Astrocyte (in vitro differentiated cells and primary cell): ENCODE measurements around the gene ETV7. TPM values are rescaled to one million over a fixed set of nuclear protein-coding genes. Genes with fewer than 3 reads are reported as not detected.

Experiments
- DNase-seq: peaks from one replicate; pipeline ENCODE4 v3.0.0-alpha.2; 2010; ENCODE audit warnings: low read depth
- FAIRE-seq: peaks from 2 replicates; lab custom pipeline; 2011; peaks lifted over from hg19 to GRCh38; lab: Jason Lieb, UNC
- H2AFZ ChIP-seq: 2 replicates; pipeline ENCODE4 v1.6.0; 2012; ENCODE audit warnings: low read depth, low read length, inconsistent platforms
- H3K27ac ChIP-seq: 2 replicates; pipeline ENCODE4 v1.5.1; 2011; ENCODE audit warnings: low read depth, low read length, inconsistent platforms
- H3K27me3 ChIP-seq: 2 replicates; pipeline ENCODE4 v1.6.0; 2011; ENCODE audit warnings: low read length, inconsistent platforms; ENCODE audit not compliant: insufficient read depth
- H3K36me3 ChIP-seq: 2 replicates; pipeline ENCODE4 v1.5.1; 2011; ENCODE audit warnings: low read length, inconsistent platforms; ENCODE audit not compliant: insufficient read depth
- H3K4me1 ChIP-seq: 2 replicates; pipeline ENCODE4 v1.5.1; 2011; ENCODE audit warnings: low read length, inconsistent platforms; ENCODE audit not compliant: insufficient read depth
- H3K4me2 ChIP-seq: 2 replicates; pipeline ENCODE4 v1.6.0; 2012; ENCODE audit warnings: low read length, inconsistent platforms
- H3K4me3 ChIP-seq: 2 replicates; pipeline ENCODE4 v1.5.1; 2011; ENCODE audit warnings: low read depth, mild to moderate bottlenecking, low read length, inconsistent platforms; ENCODE audit not compliant: insufficient read depth
- H3K79me2 ChIP-seq: 2 replicates; pipeline ENCODE4 v1.6.0; 2012; ENCODE audit warnings: mild to moderate bottlenecking, low read length, inconsistent platforms; ENCODE audit not compliant: insufficient read depth
- H3K9ac ChIP-seq: 2 replicates; pipeline ENCODE4 v1.6.0; 2012; ENCODE audit warnings: mild to moderate bottlenecking, low read length, inconsistent platforms
- H3K9me3 ChIP-seq: 2 replicates; pipeline ENCODE4 v1.5.1; 2012; ENCODE audit warnings: low read depth, mild to moderate bottlenecking, low read length, inconsistent platforms; ENCODE audit not compliant: insufficient read depth
- H4K20me1 ChIP-seq: 2 replicates; pipeline ENCODE4 v1.6.0; 2012; ENCODE audit warnings: low read length, inconsistent platforms; ENCODE audit not compliant: insufficient read depth
- H3K27ac Mint-ChIP-seq: one replicate; pipeline ENCODE4 v1.8.0; 2021; ENCODE audit warnings: mild to moderate bottlenecking, mixed read lengths; ENCODE audit not compliant: unreplicated experiment
- H3K27me3 Mint-ChIP-seq: one replicate; pipeline ENCODE4 v1.8.0; 2021; ENCODE audit warnings: low read depth, mixed read lengths; ENCODE audit not compliant: unreplicated experiment
- H3K36me3 Mint-ChIP-seq: one replicate; pipeline ENCODE4 v1.8.0; 2021; ENCODE audit warnings: low read depth, mixed read lengths; ENCODE audit not compliant: unreplicated experiment
- H3K4me1 Mint-ChIP-seq: one replicate; pipeline ENCODE4 v1.8.0; 2021; ENCODE audit warnings: low read depth, mixed read lengths; ENCODE audit not compliant: unreplicated experiment
- H3K4me3 Mint-ChIP-seq: one replicate; pipeline ENCODE4 v1.8.0; 2021; ENCODE audit warnings: mild to moderate bottlenecking, moderate library complexity, mixed read lengths; ENCODE audit not compliant: unreplicated experiment
- H3K9me3 Mint-ChIP-seq: one replicate; pipeline ENCODE4 v1.8.0; 2021; ENCODE audit warnings: mild to moderate bottlenecking, mixed read lengths; ENCODE audit not compliant: unreplicated experiment
- EZH2 ChIP-seq: IDR thresholded peaks from 2 replicates; pipeline ENCODE4 v1.6.1; 2012; ENCODE audit warnings: mild to moderate bottlenecking, low read length, inconsistent platforms; ENCODE audit not compliant: insufficient read depth
- total RNA-seq: library from RNA; stranded (reverse); gene quantifications from 2 replicates; pipeline ENCODE4 v1.2.1, GENCODE V29; 2021
- TF ChIP-seq, protein P1 (sequence below): IDR thresholded peaks from 2 replicates; pipeline ENCODE4 v1.5.1; 2011; ENCODE audit warnings: low read depth, mild to moderate bottlenecking, inconsistent platforms, low read length, moderate library complexity; ENCODE audit not compliant: insufficient read depth

Gene ETV7
- total RNA-seq, 1 donor from 2014 or later = 2.4 TPM

DNA sequence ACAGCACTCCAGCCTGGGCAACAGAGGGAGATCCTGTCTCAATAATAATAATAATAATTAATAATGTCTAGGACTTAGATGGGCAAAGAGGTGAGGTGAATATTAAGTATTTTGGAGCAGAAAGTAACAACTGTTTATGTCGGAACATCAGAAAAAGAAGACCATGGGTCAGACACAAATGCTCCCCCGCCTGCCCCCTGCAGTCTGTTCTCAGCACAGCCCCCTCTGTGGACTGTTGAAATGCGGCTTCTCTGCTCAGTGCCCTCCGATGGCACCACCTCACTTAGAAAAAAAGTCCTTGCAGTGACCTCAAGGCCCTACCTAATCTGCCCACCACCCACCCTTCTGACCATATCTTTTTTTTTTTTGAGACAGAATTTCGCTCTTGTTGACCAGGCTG, 5.2 kb upstream of the ETV7 start:
- no peak overlapping the region for H3K4me3 Mint-ChIP-seq
- H3K36me3 Mint-ChIP-seq = no peaks in the 10 kb centered on the region
- no peak overlapping the region for H3K27ac Mint-ChIP-seq
- Histone ChIP-seq H3K27me3 (peaks cover 16% of the 10 kb centered on the region), H3K4me2 (no peak overlapping the region), H3K9ac (no peak overlapping the region), H2AFZ (no peak overlapping the region), H3K4me3 (no peak overlapping the region), H3K27ac (no peak overlapping the region), H3K79me2 (no peaks in the 10 kb centered on the region), H3K4me1 (no peaks in the 10 kb centered on the region), H3K9me3 (no peaks in the 10 kb centered on the region), H4K20me1 (no peaks in the 10 kb centered on the region), H3K36me3 (no peaks in the 10 kb centered on the region)
- no peak for FAIRE-seq
- peaks cover 4% of the 10 kb centered on the region for H3K9me3 Mint-ChIP-seq
- DNase-seq = no peak
- TF ChIP-seq, protein P1, sequence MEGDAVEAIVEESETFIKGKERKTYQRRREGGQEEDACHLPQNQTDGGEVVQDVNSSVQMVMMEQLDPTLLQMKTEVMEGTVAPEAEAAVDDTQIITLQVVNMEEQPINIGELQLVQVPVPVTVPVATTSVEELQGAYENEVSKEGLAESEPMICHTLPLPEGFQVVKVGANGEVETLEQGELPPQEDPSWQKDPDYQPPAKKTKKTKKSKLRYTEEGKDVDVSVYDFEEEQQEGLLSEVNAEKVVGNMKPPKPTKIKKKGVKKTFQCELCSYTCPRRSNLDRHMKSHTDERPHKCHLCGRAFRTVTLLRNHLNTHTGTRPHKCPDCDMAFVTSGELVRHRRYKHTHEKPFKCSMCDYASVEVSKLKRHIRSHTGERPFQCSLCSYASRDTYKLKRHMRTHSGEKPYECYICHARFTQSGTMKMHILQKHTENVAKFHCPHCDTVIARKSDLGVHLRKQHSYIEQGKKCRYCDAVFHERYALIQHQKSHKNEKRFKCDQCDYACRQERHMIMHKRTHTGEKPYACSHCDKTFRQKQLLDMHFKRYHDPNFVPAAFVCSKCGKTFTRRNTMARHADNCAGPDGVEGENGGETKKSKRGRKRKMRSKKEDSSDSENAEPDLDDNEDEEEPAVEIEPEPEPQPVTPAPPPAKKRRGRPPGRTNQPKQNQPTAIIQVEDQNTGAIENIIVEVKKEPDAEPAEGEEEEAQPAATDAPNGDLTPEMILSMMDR = no peak
- no peak for TF ChIP-seq EZH2
- H3K27me3 Mint-ChIP-seq = peaks cover 22% of the 10 kb centered on the region
- H3K4me1 Mint-ChIP-seq = no peaks in the 10 kb centered on the region

DNA sequence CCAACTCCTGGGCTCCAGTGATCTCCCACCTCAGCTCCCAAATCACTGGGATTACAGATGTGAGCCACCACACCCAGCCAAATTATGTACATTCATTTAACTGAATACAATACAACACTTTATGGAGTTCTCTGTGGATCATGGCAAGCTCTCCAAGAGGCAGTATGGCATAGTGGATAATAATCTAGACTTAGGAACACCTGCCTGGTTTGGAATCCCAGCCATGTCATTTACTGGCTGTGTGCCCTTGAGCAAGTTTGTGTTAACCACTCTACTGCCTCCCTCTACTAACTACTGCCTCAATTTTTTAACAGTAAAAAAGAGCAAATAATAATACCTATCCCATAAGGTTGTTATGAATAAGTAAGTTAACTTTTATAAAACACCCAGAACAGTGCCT, 1.9 kb upstream of the ETV7 start:
- H3K27me3 Mint-ChIP-seq = peaks cover 44% of the 10 kb centered on the region
- H3K36me3 ChIP-seq = no peaks in the 10 kb centered on the region
- no peaks in the 10 kb centered on the region for H3K9me3 ChIP-seq
- peaks cover 12% of the 10 kb centered on the region for H3K4me1 ChIP-seq
- no peak overlapping the region for H3K27ac ChIP-seq
- peaks cover 28% of the 10 kb centered on the region for H3K27me3 ChIP-seq
- no peak overlapping the region for H3K27ac Mint-ChIP-seq
- no peaks in the 10 kb centered on the region for H3K79me2 ChIP-seq
- no peak overlapping the region for H2AFZ ChIP-seq
- H3K9ac ChIP-seq = no peak overlapping the region
- no peak overlapping the region for H3K4me3 Mint-ChIP-seq
- H3K9me3 Mint-ChIP-seq = peaks cover 4% of the 10 kb centered on the region
- FAIRE-seq (no peak), DNase-seq (no peak)
- H3K36me3 Mint-ChIP-seq = no peaks in the 10 kb centered on the region
- peaks cover 6% of the 10 kb centered on the region for H3K4me1 Mint-ChIP-seq
- no peaks in the 10 kb centered on the region for H4K20me1 ChIP-seq
- H3K4me2 ChIP-seq = no peak overlapping the region
- H3K4me3 ChIP-seq = no peak overlapping the region
- no peak for TF ChIP-seq EZH2
- TF ChIP-seq, protein P1 = no peak

DNA sequence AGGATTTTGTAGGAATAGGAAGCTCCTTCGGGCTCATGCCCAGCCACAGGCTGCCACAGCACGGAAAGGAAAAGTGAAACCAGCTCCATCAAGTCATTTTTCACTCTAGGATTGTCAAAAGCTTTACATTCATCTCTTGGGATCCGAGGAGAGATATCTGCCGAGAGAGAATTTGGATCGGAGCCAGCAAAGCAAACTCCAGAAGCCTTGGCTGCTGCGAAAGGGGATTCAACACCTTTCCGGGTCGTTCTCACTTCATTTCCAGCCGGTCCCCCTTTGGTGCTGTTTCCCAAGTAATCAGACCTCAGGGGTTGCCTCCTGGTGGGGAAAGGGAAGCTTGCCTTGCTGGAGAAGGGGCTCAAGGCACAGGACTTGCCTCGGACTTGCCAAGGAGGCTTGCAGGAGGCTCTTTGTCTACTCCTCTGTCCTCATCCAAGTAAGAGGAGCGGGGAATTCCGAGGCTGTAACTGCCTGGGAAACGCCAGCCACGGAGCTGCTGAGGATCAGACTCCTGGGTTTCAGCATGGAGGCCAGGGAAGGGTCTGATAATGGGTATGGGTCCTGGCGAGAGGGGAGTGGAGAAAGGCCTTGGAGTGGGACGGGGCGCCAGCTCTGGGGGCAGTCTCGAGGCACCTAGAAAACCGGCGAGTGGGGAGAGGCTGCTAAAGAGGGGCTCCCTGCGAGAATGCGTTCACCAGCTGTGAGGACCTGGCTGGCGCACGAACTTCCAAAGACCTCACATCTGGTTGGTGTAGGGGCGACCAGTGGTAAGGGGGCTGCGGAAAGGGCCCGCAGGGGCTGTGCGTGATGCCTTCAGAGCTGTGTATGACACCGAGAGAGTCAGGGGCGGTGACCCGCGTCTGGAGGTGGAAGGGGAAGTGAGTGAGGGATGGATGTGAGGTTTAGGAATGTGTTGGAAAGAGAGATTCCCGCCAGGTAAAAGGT, 702 bp downstream of the ETV7 start:
- peak; percentile 51 for DNase-seq
- Mint-ChIP-seq H3K27me3 (peaks cover 40% of the 10 kb centered on the region), H3K9me3 (no peaks in the 10 kb centered on the region), H3K4me1 (peaks cover 6% of the 10 kb centered on the region), H3K27ac (peak overlapping the region; percentile 5), H3K36me3 (no peaks in the 10 kb centered on the region), H3K4me3 (peak overlapping the region; percentile 92)
- Histone ChIP-seq H3K79me2 (no peaks in the 10 kb centered on the region), H2AFZ (peak overlapping the region; percentile 93), H3K27ac (no peak overlapping the region), H4K20me1 (no peaks in the 10 kb centered on the region), H3K4me1 (peaks cover 12% of the 10 kb centered on the region), H3K4me2 (peak overlapping the region; percentile 90), H3K9ac (peak overlapping the region; percentile 71), H3K9me3 (no peaks in the 10 kb centered on the region), H3K27me3 (peaks cover 28% of the 10 kb centered on the region), H3K4me3 (peak overlapping the region; percentile 65), H3K36me3 (no peaks in the 10 kb centered on the region)
- TF ChIP-seq EZH2 = no peak
- TF ChIP-seq, protein P1 = no peak
- no peak for FAIRE-seq
